ENCODE results near the gene RLN2.

- TF ChIP-seq CTCF (IDR thresholded peaks at IDR 0.05): no peak
- no peak for TF ChIP-seq POLR2AphosphoS5 (IDR thresholded peaks at IDR 0.05; ENCODE audit: insufficient read depth in 1 of 2, low read depth in 1 of 2)
Observed at GRCh38 chr9:5263351-5264218, 40.9 kb downstream of the RLN2 start.
